HUES6 (cell line): ENCODE results near the gene SIT1.

Experiments
- H3K27ac ChIP-seq: 2 replicates; pipeline ENCODE4 v1.7.0; 2013; ENCODE audit warnings: low read depth, mild to moderate bottlenecking, low read length, inconsistent platforms
- H3K27me3 ChIP-seq: 2 replicates; pipeline ENCODE4 v1.6.1; 2013; ENCODE audit warnings: low read length; ENCODE audit not compliant: control insufficient read depth, insufficient read depth
- H3K36me3 ChIP-seq: 2 replicates; pipeline ENCODE4 v1.6.1; 2013; ENCODE audit warnings: low read length; ENCODE audit not compliant: control insufficient read depth, insufficient read depth
- H3K4me1 ChIP-seq: 2 replicates; pipeline ENCODE4 v1.6.1; 2013; ENCODE audit warnings: low read length; ENCODE audit not compliant: control insufficient read depth, insufficient read depth
- H3K4me3 ChIP-seq: 2 replicates; pipeline ENCODE4 v1.5.1; 2013; ENCODE audit warnings: low read depth, low read length
- H3K9ac ChIP-seq: one replicate; pipeline ENCODE4 v1.6.1; 2013; ENCODE audit warnings: mild to moderate bottlenecking, low read length
- H3K9me3 ChIP-seq: 2 replicates; pipeline ENCODE4 v1.6.1; 2013; ENCODE audit warnings: low read depth, low read length; ENCODE audit not compliant: control insufficient read depth, insufficient read depth

SIT1 gene

GRCh38 chr9:35603986-35604577 is 46.6 kb downstream of the SIT1 start:
- Histone ChIP-seq H3K27me3 (no peaks in the 10 kb centered on the region), H3K4me1 (peaks cover 22% of the 10 kb centered on the region), H3K9ac (peak overlapping the region; percentile 51), H3K27ac (no peak overlapping the region), H3K36me3 (peaks cover 15% of the 10 kb centered on the region), H3K9me3 (no peaks in the 10 kb centered on the region), H3K4me3 (peak overlapping the region; percentile 77)

GRCh38 chr9:35603506-35603985 is 47.2 kb downstream of the SIT1 start:
- Histone ChIP-seq H3K9ac (peak overlapping the region; percentile 44), H3K27me3 (no peaks in the 10 kb centered on the region), H3K4me3 (peak overlapping the region; percentile 62), H3K4me1 (peaks cover 23% of the 10 kb centered on the region), H3K36me3 (peaks cover 9% of the 10 kb centered on the region), H3K27ac (no peak overlapping the region), H3K9me3 (no peaks in the 10 kb centered on the region)

- Histone ChIP-seq H3K4me1 (peaks cover 19% of the 10 kb centered on the region), H3K4me3 (no peak overlapping the region), H3K9ac (no peak overlapping the region), H3K36me3 (no peaks in the 10 kb centered on the region), H3K27ac (no peak overlapping the region), H3K9me3 (no peaks in the 10 kb centered on the region), H3K27me3 (no peaks in the 10 kb centered on the region)
Measured at GRCh38 chr9:35599763-35600604, 50.7 kb downstream of the SIT1 start.
